GM06990 (cell line): ENCODE results near the gene SPTLC3.

ENCODE experiments used
- DNase-seq: peaks from one replicate; pipeline ENCODE4 v3.0.0-alpha.2; 2011; ENCODE audit not compliant: insufficient read length; ENCODE audit errors: extremely low read depth
- H3K27me3 ChIP-seq: replicated peaks from 2 replicates; pipeline ENCODE4 v1.6.0; 2011; ENCODE audit warnings: low read length; ENCODE audit not compliant: control insufficient read depth, insufficient read depth
- H3K36me3 ChIP-seq: 2 replicates; pipeline ENCODE4 v1.5.1; 2011; ENCODE audit warnings: low read length; ENCODE audit not compliant: control insufficient read depth, insufficient read depth
- H3K4me3 ChIP-seq: replicated peaks from 2 replicates; pipeline ENCODE4 v1.5.1; 2011; ENCODE audit warnings: low read depth, mild to moderate bottlenecking, control low read depth, low read length
- TF ChIP-seq, protein P1 (sequence below): IDR thresholded peaks from 2 replicates; pipeline ENCODE4 v1.5.1; 2011; ENCODE audit warnings: low read length, control low read depth, mild to moderate bottlenecking, inconsistent platforms; ENCODE audit not compliant: insufficient read depth, poor library complexity, severe bottlenecking

The SPTLC3 gene

DNA sequence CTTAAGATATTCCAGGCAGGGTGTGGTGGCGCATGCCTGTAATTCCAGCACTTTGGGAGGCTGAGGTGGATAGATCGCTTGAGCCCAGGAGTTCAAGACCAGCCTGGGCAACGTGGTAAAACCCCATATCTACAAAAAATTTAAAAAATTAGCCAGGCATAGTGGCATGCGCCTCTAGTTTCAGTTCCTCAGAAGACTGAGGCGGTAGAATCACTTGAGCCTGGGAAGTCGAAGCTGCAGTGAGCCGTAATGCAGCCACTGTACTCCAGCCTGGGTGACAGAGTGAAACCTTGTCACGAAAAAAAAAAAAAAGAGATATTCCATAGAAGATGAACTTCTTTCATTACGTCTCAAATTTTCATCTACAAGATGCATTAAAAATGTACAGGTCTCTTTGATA lies 165.6 kb downstream of the SPTLC3 start:
- no peak overlapping the region for H3K4me3 ChIP-seq
- no peak for DNase-seq
- TF ChIP-seq, protein P1, sequence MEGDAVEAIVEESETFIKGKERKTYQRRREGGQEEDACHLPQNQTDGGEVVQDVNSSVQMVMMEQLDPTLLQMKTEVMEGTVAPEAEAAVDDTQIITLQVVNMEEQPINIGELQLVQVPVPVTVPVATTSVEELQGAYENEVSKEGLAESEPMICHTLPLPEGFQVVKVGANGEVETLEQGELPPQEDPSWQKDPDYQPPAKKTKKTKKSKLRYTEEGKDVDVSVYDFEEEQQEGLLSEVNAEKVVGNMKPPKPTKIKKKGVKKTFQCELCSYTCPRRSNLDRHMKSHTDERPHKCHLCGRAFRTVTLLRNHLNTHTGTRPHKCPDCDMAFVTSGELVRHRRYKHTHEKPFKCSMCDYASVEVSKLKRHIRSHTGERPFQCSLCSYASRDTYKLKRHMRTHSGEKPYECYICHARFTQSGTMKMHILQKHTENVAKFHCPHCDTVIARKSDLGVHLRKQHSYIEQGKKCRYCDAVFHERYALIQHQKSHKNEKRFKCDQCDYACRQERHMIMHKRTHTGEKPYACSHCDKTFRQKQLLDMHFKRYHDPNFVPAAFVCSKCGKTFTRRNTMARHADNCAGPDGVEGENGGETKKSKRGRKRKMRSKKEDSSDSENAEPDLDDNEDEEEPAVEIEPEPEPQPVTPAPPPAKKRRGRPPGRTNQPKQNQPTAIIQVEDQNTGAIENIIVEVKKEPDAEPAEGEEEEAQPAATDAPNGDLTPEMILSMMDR, result no peak
- H3K27me3 ChIP-seq, result no peaks in the 10 kb centered on the region
- no peaks in the 10 kb centered on the region for H3K36me3 ChIP-seq

DNA sequence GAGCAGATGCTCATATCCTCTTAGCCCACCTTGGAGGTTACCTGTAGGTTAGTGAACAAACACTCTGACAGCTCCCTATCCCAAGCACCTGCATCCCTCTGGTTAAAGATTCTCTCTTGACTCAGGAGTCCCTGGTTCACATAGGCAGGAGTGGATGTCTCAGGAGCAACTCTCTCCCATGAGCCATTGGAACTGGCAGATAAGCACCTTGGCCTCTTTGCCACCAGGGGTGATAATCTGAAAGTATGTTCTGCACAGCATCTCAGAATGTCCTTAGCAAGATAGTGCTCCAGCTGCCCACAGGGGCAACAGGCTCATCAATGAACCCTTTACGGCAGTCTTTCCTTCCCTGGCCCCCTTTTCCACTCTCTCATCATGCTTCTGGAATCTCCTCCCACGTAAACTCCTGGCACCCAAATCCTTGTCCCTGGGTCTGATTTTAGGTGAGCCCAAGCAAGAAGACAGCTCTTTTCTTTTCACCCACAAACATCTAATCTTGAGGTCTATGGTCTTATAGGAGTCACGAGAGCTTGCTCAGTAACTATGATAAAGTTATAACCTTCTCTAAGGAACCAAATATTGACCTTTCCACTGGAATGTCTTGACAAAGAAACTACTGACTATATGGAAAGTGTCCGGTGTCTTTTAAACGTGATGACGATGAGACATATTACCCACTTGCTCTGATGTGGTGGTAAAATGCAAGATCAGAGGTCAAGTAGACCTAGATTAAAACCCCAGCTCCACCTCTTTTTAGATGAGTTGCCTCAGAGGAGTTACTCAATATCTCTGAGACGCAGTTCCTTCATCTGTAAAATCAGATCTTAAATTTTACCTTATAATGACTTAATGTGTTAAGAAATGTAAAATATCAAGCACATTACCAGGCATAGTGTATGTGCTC lies 172.5 kb downstream of the SPTLC3 start:
- Histone ChIP-seq H3K27me3 (no peaks in the 10 kb centered on the region), H3K4me3 (no peak overlapping the region), H3K36me3 (no peaks in the 10 kb centered on the region)
- TF ChIP-seq, protein P1, result no peak
- DNase-seq, result no peak

DNA sequence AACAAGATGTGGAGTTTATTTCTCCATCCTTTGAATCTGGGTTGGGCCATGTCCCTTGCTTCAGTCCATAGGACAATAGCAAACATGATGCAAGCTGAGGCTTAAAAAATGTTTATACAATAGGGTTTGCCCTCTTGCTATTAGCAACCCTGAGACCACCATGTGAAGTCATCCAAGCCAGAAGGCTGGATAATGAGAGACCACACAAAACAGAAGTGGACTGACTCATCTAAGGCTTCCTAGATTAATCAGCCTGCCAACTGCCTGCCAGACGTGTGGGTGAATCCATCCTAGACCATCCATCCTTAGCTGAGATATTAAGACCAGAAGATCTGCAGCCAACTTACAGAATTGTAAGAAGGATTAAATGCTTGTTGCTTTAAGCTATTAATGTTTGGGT lies 174.2 kb downstream of the SPTLC3 start:
- TF ChIP-seq, protein P1, result no peak
- DNase-seq, result no peak
- Histone ChIP-seq H3K4me3 (no peak overlapping the region), H3K36me3 (no peaks in the 10 kb centered on the region), H3K27me3 (no peaks in the 10 kb centered on the region)

DNA sequence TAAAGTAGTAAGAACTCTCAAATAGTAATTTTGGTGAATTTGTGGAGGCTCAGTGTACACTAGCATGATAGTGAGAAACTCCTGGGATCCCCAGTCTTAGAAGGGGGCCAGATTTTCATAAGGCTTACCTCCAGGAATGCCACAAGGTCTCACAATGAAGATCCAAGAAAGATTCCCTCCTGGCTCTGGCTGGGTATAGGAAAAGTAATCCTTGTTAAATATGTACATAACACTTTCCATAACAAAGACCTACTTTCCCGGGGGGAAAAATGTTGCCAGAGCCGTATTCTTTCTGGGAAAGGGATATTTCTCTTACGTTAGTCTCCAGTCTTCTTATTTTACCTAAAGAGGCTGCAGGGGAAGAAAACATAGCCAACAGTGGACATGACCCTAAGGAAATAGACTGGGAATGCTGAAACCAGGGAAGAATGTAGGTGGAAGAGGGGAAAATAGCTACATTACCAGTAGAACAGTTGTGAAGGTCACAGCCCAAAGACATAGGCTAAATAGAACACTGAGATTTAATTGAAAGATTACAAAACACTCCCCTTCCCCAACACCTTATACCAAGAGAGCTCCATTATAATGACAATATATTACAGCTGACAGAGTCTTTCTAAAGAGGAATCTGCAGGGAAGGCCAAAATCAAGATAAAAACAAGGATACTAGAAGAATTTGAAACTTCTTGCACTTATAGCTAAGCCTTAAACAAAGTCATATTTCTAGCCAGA lies 177.4 kb downstream of the SPTLC3 start:
- TF ChIP-seq, protein P1, result no peak
- no peaks in the 10 kb centered on the region for H3K36me3 ChIP-seq
- H3K4me3 ChIP-seq, result no peak overlapping the region
- no peaks in the 10 kb centered on the region for H3K27me3 ChIP-seq
- DNase-seq, result no peak

GRCh38 chr20:13187899-13188298 lies 179.1 kb downstream of the SPTLC3 start:
- TF ChIP-seq, protein P1, result no peak
- H3K36me3 ChIP-seq, result no peaks in the 10 kb centered on the region
- DNase-seq, result no peak
- no peak overlapping the region for H3K4me3 ChIP-seq
- H3K27me3 ChIP-seq, result no peaks in the 10 kb centered on the region; the same call in none of the 2 replicates
